HG03432 (cell line): ENCODE results near the gene C1orf159.
"Not testable (repeated sequence)": the region's sequence is repeated elsewhere in the genome, so short reads cannot be mapped to it uniquely, and the experiment has no call there.

Experiments used
- ATAC-seq: cut with Tn5 transposase; IDR thresholded peaks from one replicate; pipeline ENCODE4 v1.9.1; 2021; ENCODE audit warnings: mild to moderate bottlenecking, moderate library complexity; ENCODE audit not compliant: unreplicated experiment

The C1orf159 gene

DNA sequence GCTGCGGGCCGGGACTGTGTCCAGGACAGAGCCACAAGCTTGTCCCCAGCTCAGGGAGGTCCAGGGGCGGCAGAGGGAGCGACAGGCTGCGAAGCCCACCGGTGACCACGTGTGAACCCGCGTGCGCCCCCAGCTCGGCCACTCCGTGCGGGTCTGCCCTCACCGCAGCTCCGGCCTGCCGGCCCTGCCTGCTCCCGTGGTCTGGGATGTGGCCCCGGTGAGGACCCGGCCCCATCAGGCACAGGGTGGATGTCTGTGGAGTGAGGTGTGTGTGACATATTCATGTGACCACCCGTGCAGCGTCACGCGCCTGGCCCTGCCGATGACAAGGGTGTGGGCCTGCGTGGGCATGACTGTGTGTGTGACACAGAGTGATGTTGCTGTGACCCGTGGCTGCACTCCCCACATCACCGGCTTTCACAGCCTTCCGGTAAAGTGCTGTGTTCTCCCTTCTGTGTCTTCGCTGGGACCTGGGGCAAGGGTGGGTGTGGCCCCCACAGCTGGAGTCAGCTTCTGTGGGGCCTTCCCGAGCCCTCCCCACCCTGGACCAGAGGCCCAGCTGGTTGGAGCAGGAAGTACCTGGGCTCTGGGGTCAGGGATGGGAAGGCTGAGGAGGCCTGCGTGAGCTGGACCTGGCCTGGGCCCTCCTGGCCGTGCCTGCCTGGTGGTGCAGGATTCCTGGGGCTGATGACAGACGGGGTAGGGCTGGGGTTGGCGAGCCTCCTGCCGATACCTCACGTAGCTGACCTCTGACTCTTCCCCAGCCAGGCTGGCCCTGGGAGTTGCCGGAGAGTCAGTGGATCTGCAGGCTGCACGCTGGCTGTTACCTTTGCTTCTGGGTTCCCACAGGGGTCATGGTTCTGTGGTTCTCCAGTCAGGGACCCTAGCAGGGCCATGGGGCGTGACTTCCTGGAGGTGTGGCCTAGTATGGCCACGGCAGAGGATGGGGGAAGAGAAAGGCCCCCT lies 45.9 kb downstream of the C1orf159 start:
- ATAC-seq: no peak

- ATAC-seq: peak; percentile 49
Observed at GRCh38 chr1:1069056-1069710, 46.7 kb downstream of the C1orf159 start.

DNA sequence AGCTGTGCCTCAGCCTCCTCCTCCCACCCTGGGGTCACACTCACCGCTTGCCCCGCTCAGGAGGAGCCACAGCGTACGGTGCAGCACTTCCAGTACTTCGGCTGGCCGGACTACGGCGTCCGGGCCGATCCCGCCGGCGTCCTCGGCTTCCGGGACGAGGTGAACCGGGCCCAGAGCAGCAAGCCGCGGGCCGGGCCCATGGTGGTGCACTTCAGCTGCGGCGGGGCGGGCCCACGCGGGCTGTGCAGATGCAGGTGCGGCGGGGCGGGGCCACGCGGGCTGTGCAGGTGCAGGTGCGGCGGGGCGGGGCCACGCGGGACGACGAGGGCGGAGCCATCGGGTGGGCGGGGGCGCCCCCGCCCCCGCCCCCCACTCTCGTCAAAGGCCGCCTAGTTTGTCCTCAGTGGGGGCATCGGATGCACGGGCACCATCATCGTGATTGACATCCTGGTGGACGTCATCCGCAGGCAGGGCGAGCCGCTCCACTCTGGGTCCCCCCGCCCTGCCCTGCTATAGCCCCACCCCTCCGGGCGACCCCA lies 47.3 kb downstream of the C1orf159 start:
- ATAC-seq: no peak

- no peak for ATAC-seq
Observed at GRCh38 chr1:1067860-1068516, 47.9 kb downstream of the C1orf159 start.

DNA sequence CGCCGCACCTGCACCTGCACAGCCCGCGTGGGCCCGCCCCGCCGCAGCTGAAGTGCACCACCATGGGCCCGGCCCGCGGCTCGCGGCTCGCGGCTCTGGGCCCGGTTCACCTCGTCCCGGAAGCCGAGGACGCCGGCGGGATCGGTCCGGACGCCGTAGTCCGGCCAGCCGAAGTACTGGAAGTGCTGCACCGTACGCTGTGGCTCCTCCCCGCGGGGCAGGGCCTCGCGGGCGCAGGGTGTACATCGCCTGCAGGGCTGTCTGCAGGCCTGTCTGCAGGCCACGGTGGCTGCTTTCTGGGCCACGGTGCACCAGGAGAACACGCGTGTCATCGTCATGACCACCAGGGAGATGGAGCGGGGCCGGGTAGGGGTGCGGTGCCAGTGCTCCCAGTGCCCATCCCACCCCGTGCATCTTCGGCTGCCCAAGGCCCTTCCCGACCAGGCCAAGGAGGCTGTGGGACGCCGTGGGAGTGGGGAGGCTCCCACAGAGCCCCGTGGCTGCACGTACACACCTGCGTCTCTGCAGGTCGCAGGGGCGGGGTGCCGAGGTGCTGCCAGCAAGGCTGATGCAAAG lies 48.5 kb downstream of the C1orf159 start:
- no peak for ATAC-seq

DNA sequence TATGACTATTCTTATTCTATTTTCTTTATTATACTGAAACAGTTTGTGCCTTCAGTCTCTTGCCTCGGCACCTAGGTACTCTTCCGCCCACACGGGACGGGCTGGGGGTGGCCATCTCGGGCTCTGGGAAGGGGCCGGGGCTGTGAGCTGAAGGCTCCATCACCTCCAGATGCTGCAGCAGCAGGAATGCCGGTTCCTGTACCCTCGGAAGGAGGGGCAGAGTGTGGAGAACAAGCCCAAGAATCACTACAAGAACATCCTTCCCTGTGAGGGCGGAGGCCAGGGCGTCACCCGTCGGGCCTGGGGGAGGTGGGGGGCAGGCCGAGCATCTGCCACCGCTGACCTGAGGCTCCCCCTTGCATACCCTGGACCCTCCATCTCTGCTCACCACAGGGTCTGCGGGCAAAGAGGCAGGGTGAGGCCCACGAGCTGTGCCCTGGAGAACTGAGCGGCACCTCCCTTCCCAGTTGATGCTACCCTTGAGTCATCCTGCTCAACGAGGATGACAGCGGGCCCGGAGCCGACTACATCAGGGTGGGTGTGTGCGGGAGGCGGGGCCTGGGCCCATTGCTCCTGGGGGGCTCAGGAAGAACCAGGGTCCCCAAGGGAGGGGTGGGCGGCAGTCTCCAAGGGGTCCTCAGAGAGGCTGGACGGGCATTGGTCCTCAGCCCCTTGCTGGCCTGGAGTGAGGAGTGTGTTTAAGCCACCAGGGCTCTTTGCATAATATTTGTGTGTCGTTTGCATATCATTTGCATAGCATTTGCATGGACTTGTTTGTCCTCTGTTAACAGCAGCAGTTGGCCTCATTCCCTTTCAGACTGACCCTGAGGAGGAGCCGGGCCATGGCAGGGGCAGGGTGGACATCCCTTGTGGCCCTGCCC lies 49.2 kb downstream of the C1orf159 start:
- ATAC-seq: no peak

DNA sequence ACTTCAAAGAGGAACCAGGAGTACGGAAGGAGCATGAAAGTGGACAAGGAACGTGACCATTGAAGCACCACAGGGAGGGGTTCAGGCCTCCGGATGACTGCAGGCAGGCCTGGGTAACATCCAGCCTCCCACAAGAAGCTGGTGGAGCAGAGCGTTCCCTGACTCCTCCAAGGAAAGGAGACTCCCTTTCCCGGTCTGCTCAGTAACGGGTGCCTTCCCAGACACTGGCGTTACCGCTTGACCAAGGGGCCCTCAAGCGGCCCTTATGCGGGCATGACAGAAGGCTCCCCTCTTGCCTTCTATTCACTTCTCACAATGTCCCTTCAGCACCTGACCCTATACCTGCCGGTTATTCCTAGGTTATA lies 50.0 kb downstream of the C1orf159 start:
- not testable (repeated sequence) for ATAC-seq

DNA sequence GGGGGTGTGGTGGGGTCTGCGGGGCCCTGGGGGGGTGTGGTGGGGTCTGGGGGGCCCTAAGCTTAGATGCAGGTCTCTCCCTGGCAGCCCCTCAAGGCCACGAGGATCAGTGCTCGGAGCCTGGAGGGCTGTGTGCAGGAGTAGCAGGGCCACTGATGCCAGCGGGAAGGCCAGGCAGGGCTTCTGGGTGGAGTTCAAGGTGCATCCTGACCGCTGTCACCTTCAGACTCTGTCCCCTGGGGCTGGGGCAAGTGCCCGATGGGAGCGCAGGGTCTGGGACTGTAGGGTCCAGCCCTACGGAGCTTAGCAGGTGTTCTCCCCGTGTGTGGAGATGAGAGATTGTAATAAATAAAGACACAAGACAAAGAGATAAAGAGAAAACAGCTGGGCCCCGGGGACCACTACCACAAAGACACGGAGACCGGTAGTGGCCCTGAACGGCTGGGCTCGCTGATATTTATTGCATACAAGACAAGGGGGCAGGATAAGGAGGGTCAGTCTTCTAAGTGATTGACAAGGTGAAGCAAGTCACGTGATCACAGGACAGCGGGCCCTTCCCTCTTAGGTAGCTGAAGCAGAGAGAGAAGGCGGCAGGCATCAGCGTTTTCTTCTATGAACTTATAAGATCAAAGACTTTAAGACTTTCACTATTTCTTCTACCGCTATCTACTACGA lies 50.5 kb downstream of the C1orf159 start:
- no peak for ATAC-seq

GRCh38 chr1:1063945-1064831 lies 51.7 kb downstream of the C1orf159 start:
- peak; percentile 62 for ATAC-seq

DNA sequence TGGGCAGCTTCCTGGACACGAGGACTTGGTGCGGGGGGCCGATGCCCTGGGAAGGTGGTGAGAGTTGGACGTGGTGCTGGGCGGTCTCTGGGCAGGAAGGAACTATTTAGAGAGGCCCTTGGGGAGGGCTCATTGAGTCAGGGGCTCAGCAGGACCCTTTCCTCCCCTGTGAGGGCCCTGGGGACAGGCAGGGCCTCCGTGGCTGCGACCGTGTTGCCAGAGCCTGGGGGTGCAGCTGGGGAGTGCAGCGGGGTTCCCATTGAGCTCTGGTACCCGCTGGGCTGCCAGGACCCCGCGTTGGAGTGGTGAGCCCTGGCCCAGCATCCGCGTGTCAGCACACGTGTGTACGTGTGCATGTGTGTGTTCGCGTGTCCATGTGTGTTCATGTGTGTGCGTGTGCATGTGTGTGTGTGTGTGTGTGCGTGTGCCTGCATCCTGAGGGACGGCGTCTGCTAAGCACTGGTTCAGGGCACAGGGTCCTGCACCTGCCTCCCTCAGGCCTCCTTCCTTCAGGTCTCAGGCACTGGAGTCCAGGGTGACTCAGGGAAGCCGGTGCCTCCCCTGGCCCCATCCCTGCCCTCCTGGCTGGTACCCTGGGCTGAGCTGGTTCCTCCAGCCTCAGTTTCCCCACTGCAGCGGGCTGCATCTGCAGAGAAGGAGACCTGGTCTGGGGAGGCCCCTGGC lies 52.5 kb downstream of the C1orf159 start:
- peak; percentile 0 for ATAC-seq

DNA sequence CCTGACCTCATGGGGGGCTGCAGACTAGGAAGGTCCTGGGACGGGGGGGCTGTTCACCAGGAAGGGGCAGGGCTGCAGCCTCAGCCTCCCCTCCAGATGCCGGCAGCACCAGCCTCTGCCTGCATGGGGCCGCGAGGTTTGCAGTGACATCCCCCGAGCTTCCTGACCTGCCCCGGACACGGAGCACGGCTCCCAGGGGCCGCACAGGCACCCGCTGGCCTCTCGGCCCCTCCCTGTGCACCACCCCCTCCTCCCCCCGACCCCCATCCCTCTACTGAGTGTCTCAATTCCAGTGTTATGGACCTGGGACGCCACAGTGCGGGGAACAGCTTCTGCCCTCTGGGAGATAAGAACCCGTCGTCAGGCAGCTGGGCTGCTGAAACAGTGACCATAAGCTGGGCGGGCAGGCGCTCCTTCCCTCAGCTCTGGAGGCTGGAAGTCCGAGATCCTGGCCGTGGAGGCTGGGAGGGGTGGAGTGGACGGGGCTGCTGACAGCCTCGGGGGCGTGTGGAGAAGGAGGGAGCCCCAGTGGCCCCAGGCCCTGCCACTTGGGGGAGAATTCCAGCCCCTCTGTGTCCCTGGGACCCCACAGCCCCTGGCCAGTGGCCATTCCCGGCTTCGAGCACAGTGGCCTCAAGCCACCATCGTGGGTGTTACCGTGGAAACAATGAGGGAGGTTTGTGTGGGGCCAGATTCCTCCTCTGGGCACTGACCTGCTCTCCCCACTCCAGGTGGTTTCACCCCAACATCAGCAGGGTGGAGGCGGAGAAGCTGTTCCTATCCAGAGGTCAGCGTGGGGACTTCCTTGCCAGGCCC lies 53.3 kb downstream of the C1orf159 start:
- ATAC-seq: no peak

DNA sequence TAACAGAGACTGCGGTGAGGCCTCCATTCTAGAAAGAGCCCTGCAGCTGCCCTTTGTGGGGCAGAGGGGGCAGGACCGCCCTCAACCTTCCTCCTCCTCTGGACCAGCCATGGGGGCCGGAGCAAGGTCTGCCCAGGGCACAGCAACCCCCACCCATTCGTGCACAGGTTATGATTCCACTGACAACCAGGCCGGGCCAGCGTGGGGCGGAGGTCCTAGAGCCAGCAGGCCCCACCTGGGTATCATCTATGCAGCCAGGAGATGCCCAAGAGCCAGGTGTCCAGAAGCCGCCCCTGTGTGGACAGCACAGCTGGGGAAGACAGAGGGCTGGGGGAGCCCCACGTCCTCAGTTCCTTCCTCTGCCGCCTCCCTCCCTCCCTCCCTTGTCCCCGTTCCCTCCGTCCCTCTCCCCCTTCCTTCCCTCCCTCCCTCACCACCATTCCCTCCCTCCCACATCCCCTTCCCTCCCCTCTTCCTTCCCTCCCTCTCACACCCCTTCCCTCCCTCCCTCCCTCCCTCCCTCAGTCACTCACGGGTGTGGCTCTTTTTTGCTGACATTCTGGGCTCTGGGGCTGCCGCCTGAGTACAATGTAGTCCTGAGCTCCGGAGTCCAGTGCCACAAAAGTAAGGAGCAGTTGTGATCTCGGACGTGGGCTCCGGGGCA lies 54.1 kb downstream of the C1orf159 start:
- no peak for ATAC-seq

GRCh38 chr1:1060281-1061000 lies 55.4 kb downstream of the C1orf159 start:
- no peak for ATAC-seq

DNA sequence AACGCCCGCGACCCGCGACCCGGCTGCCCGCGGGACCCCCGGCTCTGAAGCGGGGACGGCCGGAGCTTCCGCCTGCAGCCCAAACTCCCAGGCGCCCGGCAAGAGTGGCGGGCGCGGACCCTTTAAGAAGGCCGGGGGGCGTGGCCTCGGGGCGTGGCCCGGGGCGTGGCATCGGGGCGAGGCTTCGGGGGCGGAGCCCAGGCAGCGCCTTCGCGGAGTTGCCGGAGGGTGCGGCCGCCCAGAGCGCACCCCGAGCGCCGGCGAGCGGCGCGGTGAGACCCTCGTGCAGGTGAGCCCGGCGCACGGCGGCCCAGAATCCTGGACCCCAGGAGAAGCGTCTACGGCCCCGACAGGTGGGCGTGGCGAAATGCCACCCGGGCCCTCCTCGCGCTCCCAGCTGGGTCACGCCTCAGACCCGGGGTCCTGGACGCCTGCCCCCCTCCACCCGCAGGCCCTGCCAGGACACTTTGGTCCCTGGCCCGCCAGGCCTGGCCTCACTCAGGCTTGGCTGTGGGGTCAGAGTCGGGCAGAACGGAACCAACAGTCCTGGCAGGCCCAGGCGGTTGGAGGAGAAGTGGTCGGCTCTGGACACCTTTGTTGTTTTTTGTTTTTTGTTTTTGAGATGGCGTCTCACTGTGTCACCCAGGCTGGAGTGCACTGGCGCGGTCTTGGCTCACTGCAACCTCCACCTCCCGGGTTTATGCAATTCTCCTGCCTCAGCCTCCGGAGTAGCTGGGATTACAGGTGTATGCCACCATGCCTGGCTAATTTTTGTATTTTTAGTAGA lies 56.2 kb downstream of the C1orf159 start:
- ATAC-seq: peak; percentile 62

- ATAC-seq: peak; percentile 29
Observed at GRCh38 chr1:1058921-1059493, 56.9 kb downstream of the C1orf159 start.
